Measurements from ENCODE around the gene KLHL6.

KLHL6 gene

DNA sequence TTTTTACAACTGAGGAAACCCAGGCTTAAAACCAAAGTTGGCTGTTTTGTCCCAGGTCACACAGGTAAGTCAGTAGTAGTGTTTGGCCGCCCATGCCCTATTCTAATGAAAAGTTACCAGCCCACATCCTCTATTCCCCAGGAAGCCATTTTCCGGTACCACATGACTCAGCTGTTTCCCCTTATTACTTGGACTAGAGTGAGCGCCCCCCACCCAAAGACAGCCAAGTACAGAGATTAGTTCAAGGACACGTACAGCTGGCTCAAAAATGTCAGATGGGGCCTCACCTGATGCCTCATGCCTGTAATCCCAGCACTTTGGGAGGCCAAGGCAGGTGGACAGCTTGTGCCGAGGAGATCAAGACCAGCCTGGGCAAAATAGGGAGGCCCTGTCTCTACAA is 8.5 kb upstream of the KLHL6 start:
- no peak for DNase-seq

DNA sequence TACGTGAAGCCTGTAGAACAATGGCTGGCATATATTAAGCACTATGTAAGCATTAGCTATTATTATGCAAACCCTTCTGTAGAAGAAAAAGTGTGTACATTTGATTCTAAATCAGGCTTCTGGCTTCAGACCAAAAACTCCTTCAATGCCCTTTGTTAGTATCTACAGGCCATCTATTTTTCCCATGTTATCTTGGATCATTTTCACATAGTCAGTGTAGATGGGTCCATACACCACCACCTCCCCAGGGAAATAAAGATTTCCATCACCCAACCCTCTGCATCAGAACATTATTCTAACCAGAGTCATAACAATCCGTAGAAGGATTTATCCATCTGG is 8.0 kb upstream of the KLHL6 start:
- no peak for DNase-seq

DNA sequence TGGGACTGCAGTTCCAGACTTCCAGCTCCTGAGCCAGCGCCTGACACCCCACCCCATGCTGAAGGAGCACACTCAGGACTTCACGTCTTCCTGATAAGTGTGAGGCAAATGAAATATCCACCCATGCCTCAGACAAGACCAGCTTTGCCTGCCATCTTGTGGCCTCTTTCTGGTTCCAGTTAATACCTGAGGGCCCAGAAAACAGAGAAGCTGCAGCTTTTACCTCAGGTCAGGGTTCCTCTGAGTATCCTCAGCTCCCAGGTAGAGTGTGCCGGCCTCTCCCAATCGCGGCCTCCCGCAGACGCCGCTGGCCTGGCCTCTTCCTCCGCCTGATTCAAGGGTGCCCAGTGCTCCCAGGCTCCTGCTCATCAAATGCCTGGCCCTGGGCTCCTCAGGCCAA is 5.1 kb upstream of the KLHL6 start:
- DNase-seq = no peak

DNA sequence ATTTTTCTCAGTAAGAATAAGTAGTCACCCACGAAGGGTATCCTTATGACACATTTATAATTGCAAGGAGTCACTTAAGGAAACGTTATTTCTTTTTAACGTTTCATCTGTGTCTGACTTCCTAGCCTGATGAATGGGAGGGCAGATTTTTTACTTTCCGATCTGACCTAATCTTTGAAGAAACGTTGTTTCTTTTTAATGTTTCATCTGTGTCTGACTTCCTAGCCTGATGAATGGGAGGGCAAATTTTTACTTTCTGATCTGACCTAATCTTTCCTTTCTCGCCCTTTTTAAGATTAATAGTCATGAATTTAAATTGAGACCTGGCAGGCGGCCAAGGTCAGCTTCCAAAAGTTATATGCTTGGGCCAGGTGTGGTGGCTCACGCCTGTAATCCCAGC is 3.0 kb upstream of the KLHL6 start:
- DNase-seq = no peak

DNA sequence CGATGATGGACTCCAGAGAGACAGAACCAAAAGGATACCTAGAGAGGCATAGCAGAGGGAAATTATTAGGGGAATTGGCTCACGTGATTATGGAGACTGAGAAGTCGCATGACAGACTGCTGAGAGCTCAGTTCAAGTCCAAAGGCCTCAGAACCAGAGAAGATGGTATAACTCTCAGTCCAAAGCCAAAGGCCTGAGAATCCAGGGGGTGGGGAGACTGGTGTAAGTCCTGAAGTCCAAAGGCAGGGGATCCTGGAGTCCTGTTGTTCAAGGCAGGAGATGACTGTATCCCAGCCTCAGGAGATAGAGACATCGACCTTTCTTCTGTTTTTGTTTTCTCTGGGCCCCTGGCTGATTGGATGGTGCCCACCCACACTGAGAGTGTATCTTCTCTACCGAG is 1.2 kb upstream of the KLHL6 start:
- no peak for DNase-seq

DNA sequence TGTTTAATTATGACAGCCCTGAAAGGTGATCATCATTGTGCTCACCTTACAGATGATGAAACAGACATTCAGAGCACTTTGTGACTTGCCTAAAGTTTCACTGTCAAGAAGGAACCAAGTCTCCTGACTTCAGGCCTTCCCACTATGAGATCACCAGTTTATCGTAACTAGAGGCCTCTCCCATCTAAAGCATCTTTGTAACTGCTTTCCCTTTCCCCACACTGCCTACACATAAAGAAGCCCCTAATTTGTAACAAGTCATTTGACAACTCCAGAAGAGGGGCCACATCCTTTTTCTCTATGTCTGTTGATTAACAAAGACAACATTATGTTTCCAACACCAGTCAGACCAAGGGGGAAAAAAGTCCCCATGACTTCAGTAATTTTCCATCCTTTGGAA is 1.1 kb downstream of the KLHL6 start:
- DNase-seq = no peak

DNA sequence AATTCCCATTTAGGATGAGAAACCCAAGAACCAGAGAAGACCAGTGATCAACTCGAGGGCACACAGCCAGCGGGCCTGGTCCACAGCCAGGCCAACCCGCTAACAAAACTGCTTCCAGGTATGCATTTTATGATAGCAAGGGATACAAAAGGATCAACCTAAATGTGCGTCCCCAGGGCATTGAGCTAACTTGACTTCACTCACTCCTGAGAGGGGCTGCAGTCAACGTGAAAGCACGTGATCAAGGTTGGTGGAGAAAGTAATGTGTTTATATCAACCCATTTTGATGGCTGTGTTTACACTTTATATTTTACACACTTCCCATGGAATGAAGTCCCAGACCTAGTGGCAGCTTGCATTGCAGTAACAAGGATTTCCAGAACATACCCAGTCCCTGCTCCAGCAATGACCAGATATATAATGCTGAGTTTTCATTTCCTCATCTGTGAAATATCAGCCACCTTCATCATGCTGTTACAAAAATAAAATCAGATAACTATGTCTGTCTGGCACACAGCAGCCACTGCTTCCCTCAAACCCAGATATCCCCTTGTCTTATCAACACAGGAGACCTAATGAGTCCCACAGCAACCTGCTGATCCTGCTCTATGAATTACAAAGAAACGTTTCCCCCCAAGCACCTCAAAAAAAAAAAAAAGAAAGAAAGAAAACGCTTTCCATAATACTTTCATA is 2.0 kb downstream of the KLHL6 start:
- no peak for DNase-seq

DNA sequence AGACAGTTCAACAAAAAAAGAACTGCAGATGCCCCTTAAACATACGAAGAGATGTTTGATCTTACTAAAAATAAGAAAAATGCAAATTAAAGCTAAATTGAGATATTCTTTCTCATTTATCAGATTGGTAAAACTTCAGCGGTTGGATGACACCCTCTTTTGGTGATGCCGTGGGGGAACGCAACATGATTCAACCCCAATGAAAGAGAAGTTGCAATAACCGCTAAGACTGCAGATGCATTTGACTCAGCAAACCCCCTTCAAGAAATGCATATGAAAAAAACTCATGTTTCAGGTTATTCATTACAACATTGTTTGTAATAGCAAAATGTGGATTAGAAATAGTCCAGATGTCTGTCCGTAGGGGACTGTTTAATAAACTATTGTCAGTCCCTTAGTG is 3.6 kb downstream of the KLHL6 start:
- no peak for DNase-seq

DNA sequence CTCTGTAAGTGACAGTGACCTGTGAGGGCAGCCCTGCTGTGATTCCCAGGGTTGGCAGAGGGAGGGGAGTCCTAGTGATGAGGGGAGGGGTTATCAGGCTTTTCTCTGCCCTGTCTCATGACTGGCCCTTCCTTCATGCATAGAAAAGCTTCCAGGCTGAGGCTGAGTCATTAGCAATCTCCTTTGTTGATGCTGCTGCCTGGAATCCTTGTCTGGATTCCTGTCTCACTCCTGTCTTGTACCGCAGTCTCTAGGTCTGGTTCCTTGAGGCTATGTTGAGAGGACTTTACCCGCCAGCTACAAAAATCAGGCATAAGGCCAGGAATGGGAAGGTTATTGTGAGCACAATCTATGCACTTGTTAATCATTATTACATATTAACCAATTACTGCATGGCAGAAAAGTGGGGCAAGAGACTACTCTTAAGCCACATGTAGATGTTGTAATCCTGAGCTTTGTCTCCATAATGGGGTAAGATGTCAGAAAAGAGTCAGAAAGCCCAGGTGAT is 7.2 kb downstream of the KLHL6 start:
- no peak for DNase-seq

DNA sequence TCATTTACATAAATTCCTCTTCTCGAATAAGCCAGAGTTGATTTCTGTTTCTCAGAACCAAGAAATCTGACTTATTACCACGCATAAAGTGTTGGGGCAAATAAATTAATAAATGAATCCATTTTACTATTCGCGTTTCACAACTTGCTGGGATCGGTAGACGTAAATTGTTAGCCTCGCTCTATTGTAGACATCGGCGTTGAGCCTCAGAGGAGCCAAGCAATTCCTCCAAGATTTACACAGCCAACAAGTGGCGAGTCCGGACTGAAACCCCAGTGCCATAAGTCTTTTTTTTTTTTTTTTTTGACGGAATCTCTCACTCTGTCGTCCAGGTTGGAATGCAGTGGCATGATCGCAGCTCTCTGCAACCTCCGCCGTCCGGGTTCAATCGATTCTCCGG is 8.9 kb downstream of the KLHL6 start:
- DNase-seq = no peak

DNA sequence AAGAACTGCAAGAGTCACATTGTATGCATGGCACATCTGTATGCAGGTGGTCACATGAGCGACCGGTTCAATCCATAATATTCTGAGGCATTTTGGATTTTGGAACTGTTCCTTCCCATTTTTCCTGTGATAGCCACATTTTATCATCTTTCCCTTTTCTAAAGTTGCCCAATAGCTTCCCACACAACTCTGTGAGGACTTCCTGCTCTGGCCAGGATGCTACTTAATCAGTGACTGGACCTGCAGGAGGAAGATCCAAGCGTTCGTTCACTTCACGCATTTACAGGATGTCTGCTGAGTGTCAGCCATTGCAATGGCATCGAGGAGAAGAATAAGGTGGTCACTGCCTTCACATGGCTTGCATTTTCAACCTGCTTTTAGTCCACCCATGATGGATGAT is 9.8 kb downstream of the KLHL6 start:
- DNase-seq = no peak

DNA sequence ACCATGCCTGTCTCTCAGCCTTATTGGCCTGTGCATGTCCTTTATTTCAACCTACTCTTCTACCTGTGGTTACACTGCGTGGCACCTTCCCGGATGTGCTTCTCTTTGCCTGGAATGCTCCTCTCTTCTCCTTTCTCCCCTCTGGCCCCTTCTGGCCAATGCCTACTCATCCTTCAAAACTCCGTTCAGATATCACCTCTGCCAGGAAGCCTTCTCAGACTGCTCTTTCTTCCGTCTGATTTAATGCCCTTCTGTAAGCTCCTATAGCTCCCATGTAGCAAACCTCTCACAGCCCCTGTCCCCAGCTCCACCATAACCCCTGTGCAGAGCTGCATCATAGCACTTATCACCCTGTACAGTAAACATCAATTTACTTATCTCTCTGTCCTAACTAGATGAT is 13.2 kb downstream of the KLHL6 start:
- no peak for DNase-seq

DNA sequence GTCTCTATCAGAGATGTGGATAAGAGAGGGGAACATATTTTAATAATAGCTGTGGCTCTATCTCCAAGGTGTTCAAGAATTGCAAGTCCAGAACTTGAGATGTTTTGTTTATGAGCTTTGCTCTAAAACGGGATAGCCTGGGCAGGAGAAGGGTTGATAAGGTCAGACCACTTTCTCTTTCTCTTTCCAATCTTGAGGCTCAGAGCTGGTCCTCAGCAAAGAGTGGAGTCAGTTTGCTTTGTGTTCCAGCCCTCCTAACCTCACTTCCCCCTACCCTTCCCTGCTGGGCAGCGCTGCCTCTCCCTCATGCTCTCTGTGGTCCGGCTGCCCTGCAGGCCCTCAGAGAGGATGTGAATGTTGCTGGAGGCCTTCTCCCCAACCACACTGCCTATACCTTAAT is 13.8 kb downstream of the KLHL6 start:
- DNase-seq = no peak

DNA sequence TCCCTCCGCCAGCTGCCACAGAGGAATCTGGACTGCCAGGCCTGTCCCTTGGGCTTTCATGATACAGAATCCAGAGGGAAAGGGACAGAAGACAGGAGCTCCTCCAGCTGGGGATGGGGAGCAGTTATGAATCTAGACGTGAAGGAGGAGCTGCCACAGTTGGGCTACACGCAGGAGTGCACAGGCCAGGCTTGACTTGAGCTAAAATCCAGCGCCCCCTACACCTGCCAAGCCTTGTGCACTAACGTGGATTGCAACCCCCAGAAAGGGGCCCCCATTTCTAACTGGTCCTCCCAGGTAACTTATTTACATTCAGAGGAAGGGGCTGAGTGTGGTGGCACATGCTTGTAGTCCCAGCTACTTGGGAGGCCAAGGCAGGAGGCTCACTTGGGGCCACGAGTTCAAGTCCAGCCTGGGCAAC is 14.3 kb downstream of the KLHL6 start:
- no peak for DNase-seq

DNA sequence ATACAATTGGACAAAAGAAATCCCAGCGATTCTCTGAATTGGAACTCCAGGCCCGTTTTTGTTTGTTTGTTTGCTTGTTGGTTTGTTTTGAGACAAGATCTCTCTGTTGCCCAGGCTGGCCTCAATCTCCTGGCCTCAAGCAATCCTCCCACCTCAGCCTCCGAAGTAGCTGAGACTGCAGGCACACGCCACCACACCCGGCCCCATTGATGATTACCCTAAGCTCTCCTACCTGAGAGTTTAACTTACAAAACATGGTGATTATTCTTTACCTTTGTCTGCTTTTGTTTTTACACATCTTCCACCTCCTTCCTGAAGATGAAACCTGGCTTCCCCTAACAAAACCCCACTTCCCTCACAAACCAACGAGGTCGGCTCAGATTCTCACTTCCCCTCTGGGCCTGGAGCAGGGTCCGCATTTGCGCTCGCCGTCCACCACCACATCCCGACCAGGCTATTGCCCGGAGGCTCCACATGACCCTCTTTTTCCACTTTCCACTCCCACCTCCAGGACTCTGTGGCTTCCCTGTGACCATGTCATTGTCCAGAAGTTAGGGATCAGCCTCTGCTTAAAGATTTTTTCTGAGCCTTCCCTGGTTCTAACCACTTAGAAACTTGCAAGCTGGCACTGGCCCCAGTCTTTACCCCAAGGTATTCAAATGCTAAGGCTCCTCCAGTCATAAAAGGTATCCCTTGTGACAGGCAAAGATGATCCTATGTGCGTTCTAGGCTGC is 14.8 kb downstream of the KLHL6 start:
- DNase-seq = no peak

DNA sequence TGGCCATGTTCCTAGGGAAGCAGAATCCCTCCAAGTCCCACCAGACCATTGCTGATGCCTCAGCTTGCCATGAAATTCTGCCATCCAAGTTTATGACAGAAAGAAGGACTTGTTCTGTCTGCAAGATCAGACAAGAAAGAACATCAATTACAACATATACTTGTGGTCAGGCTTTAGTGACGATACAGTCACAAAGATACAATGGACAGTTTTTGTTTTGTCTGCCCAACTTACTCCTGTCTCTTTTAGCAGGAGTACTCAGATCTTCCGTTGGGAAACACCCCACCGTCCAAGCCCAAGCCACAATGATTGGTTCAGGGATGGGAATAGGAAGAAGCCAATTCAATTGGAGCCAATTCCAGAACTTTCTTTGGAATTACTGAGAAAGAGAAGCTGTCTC is 15.7 kb downstream of the KLHL6 start:
- DNase-seq = no peak

DNA sequence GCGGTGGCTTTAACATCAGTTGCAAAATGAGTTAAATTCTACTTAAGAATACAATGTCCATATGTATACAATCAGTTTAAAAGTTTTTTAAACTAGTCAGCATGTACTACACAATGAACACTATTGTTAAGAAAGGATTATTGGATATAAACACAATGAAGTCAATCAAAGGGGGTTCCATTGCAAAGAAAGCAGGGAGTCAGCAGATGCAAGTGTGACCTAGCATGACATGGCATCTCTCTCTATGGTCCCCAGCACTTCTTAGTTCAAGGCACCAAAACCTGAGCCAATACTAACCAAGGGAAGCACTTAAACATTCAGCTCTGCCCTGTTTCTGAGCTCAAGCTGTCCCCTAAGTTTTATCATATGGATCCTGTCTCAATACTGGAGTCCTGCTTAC is 17.0 kb downstream of the KLHL6 start:
- DNase-seq = no peak

DNA sequence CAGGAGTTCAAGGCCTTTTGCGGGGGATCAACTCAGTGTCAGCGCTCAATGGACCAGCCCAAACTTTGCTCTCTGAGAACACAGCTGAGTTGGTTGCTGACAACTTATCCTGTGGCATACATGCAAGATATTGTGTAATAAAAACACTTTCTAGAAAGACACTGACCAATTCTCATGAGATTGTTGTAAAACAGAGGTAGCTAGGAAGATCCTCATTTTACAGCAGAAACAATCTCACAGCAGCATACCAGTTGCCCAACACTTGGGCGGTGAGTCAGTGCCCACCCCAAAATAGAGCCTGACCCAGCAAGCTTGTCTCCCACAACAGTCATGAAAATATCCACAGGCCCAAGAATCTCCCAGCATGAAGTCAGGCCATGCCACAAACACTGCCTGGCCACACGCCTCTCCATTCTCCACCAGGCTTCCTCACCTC is 18.2 kb downstream of the KLHL6 start:
- no peak for DNase-seq

DNA sequence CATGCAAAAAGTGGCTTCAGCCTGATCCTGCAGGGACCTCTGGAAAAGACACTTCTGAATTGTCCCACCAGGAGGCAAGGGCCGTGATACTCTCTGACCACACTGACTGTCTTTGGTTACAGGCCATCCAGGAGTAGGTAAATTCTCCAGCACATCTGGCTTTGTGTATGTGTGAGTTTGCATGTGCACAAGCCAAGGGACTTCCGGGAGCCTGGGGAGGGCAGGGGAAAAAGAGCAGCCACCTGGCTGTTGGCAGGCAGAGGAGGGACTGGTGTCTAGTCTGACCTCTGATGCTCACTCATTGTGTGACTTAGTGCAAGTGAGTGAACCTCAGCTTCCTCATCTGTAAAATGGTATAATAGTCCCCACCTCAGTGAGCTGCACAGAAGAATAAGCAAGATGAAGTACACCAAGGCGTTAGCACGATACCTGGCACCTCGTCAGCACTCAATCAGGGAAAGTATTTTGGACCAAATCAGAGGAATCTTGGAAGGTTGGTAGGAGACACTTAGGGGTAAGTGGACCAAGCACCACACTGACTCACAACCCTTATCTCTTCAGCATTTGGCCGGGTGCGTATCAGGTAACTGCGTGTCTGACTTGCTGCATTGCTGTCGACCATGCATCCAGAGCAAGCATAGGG is 19.1 kb downstream of the KLHL6 start:
- no peak for DNase-seq

DNA sequence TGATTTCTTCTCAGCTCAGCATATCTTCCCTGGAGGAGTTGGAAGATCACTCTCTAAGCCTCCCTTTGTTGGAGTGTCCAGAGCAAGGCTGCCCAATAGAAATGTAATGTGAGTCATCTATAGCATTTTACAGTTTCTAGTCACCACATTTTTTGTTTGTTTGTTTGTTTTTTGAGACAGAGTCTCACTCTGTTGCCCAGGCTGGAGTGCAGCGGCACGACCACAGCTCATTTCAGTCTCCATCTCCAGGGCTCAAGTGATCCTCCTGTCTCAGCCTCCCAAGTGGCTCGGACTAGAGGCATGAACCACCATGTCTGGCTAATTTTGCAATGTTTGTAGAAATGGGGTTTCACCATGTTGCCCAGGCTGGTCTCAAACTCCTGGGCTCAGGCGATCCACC is 21.3 kb downstream of the KLHL6 start:
- peak; percentile 51 for DNase-seq

DNA sequence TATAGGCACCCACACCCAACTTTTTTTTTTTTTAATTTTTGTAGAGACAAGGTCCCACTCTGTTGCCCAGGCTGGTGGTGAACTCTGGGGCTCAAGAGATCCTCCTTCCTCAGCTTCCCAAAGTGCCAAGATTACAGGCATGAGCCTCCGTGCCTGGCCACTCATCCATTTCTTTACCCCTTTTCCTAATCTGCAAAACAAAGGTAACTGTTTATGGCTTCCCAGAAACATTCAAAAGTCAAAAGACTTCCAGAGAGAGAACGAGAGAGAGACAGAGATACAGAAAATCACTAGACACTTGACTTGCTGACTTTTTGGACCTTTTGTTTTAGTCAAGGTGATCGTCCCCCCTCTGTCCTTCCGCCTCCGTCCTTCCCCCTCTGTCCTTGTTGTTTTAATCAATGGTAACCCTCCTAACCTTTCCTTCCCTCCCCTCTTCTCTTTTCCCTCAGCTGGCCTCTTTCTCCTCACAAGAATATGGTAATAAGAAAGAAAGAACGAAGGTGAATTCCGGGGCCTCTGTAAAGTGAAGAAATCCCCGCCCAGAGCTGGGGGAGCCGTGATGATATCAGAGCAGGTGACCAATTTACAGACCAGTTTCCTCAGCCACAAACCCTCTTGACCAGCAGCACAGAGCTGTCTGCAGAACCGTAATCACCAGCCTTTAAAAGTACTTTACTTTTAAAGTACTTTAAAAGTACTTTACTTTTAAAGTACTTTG is 21.9 kb downstream of the KLHL6 start:
- DNase-seq = peak; percentile 51

DNA sequence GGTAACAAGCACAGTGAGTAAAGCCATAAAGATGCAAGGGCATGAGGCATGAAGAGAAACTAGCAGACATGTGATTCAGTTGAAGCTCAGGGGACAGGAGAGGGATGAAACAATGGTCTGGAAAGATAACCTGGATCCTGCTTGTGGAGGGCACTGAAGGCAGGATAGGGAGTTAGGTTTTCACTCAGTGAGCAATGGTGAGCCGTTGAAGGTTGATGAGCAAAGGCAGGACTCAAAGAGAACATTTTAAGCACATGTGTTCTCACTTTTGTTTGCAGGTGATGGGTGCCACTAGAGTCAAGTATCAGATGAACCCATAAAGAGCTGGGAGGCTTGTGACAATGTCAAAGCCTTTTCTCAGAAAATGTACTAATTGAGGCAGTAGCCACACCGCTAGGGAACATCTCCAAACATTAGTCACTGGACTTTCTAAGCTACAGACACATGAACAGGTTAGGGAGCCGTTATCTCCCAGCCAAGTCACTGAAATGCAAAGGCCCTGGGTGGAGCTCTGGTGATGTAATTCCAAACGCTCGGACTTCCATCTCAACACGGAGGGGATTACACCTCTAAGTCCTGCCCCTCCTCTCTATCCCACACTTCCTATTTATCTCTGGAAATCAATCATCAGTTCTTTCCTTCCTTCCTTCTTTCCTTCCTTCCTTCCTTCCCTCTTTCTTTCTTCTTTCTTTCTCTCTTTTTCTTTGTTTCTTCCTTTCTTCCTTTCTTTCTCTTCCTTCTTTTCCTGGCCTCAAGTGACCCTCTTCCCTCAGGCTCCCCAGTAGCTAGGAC is 22.7 kb downstream of the KLHL6 start:
- no peak for DNase-seq

DNA sequence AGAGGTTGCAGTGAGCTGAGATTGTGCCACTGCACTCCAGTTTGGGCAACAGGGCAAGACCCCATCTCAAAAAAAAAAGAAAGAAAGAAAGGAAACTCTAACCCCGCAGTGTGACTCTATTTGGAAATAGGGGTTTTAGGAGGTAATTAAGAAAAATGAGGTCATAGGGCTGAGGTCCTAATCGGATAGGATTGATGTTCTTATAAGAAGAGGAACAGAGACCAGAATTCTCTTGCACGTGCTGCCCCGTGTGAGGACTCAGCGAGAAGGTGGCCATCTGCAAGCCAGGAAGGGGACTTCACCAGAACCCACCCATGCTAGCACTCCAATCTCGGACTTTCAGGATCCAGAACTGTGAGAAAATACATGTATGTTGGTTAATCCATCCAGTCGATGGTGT is 25.8 kb downstream of the KLHL6 start:
- DNase-seq = no peak
